Spleen (tissue), 7 donors: ENCODE results near the gene SLC17A1.

Experiments
- CTCF ChIP-seq, 11 experiments: fragments of 200-600 bp in 7 of 11; fragments of 450-650 bp in 4 of 11; sonication (generic) in 4 of 11; IDR thresholded peaks in 8 of 11; conservative IDR thresholded peaks in 3 of 11; 1 replicate in 7 of 11; 2 replicates in 4 of 11; pipeline versions ENCODE4 v1.4.0 to v1.8.0; 2016 to 2021; ENCODE audit warnings: antibody characterized with exemption in 11 of 11, inconsistent platforms in 4 of 11, mild to moderate bottlenecking in 1 of 11
- POLR2A ChIP-seq, 3 donors: fragments of 450-650 bp; IDR thresholded peaks; one replicate each; pipeline ENCODE4 v1.5.1; 2017; ENCODE audit warnings: antibody characterized with exemption in 3 of 3, mild to moderate bottlenecking in 1 of 3
- POLR2AphosphoS5 ChIP-seq, 3 donors: sonication (generic); formaldehyde crosslinking; IDR thresholded peaks; one replicate each; pipeline ENCODE4 v1.5.1; 2017; ENCODE audit warnings: antibody characterized with exemption in 3 of 3
- donor health status: DM: no; HTN: no; CAD: no; lungs with moderate emphysema.
- donor health status: DM: no; HTN: no; CAD: no.
- donor health status: DM: no; HTN: no; CAD: no.

- no peak for TF ChIP-seq CTCF (IDR thresholded peaks at IDR 0.05 in 8 of 11, conservative IDR thresholded peaks at IDR 0.05 in 3 of 11)
- no peak for TF ChIP-seq POLR2A (IDR thresholded peaks at IDR 0.05)
- no peak for TF ChIP-seq POLR2AphosphoS5 (IDR thresholded peaks at IDR 0.05)
These were observed 12.7 kb upstream of the SLC17A1 start for GRCh38 chr6:25844518-25844917.
